Subcutaneous adipose tissue (tissue), 4 donors: Measurements from ENCODE around the gene RELL1. TPM values are rescaled to one million over a fixed set of nuclear protein-coding genes. Genes with fewer than 3 reads are reported as not detected.

ENCODE experiments used
- total RNA-seq, 4 donors: library from RNA; depleted of rRNA; stranded (reverse); fragments of >200 nt; gene quantifications; one replicate each; pipeline ENCODE4 v1.1.0, GENCODE V29; 2016
- TF ChIP-seq, protein P1 (sequence below): fragments of 450-650 bp; IDR thresholded peaks from one replicate; pipeline ENCODE4 v1.5.1; 2016; ENCODE audit warnings: low read depth, mild to moderate bottlenecking, control low read depth, antibody characterized with exemption, moderate library complexity

RELL1 gene
- total RNA-seq, 4 donors from 2014 or later: 56.7 to 124 (median 74.5) TPM

DNA sequence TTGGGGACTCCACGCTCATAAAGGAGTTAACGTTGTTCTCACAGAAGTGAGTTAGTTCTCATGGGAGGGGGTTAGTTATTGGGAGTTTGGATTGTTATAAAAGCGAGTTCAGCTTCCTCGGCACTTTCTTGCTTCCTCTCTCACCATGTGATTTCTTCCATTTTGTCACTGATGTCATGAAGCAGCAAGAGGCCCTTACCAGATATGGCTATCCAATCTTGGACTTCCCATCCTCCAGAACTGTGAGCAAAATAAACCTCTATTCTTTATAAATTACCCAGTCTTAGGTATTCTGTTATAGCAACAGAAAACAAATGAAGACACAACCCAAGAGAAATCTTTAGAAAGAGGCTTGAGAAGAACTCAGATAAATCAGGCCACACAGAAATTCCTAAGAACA is 29.5 kb downstream of the RELL1 start:
- TF ChIP-seq, protein P1, sequence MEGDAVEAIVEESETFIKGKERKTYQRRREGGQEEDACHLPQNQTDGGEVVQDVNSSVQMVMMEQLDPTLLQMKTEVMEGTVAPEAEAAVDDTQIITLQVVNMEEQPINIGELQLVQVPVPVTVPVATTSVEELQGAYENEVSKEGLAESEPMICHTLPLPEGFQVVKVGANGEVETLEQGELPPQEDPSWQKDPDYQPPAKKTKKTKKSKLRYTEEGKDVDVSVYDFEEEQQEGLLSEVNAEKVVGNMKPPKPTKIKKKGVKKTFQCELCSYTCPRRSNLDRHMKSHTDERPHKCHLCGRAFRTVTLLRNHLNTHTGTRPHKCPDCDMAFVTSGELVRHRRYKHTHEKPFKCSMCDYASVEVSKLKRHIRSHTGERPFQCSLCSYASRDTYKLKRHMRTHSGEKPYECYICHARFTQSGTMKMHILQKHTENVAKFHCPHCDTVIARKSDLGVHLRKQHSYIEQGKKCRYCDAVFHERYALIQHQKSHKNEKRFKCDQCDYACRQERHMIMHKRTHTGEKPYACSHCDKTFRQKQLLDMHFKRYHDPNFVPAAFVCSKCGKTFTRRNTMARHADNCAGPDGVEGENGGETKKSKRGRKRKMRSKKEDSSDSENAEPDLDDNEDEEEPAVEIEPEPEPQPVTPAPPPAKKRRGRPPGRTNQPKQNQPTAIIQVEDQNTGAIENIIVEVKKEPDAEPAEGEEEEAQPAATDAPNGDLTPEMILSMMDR: no peak

DNA sequence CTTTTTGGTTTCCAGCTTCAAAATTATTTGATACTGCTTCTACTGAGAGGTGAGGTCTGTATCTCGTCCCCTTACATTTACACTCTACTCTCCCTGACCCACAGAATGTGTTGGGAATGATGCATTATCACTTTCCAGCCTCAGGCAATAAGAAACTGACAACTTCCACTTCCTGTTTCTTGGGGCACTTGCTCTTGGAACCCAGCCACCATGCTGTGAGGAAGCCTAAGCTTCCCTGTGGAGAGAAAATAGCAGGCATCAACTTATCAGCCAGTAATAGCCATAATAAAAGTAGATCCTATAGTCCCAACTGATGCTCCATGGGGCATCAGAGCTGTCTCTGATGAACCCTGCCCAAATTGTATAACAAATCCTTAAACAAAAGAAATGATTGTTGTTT is 32.6 kb downstream of the RELL1 start:
- TF ChIP-seq, protein P1: no peak

- TF ChIP-seq, protein P1: no peak
Measured at GRCh38 chr4:37652747-37653527, 33.2 kb downstream of the RELL1 start.

DNA sequence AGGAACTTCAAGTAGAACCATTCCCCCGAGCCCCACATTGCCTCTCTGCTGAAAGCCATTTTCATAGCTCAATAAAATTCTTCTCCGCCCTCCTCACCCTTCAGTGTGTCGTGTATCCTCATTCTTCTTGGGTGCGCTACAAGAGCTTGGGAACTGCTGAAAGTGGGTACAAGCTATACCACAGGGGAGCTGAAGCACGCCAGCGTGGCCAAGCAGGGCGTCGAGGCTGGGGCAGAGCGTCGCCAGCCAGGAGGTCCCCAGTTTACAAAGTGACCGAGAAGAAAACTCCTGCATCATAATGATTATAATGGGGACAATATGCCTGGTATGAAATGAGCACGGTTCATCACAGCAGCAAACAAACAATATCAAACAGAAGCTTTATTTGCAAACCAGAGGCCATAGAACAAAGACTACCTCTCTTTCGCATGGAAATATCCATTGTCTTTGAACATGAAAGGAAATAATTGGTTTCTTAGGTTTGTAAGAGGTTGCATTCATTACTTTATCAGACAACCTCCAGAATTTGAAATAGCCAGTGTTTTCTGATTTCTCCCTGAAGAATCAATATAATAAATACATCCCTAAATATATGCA is 34.3 kb downstream of the RELL1 start:
- TF ChIP-seq, protein P1: no peak

DNA sequence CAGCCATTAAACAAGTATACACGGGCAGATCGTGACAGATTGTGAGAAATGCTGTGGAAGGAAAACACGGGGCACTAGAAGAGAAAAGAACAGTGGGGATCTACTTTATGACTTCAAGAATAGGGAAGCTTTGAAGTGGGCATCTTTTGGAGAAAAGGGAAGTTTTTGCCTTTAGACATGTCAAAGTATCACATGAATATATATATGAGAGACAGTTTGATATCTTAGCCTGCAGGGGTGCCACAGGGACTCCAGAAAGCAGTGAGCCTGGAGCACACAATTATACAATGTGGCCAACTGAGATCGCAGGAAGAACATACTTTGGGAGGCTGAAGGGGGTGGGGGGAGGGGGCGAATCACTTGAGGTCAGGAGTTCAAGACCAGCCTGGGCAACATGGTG is 35.7 kb downstream of the RELL1 start:
- TF ChIP-seq, protein P1: no peak

GRCh38 chr4:37649268-37649667 is 36.9 kb downstream of the RELL1 start:
- TF ChIP-seq, protein P1: no peak

- TF ChIP-seq, protein P1: no peak
Measured at GRCh38 chr4:37648084-37648817, 37.9 kb downstream of the RELL1 start.
